Fibroblast of skin of abdomen (primary cell): ENCODE measurements around the gene FREM1.
A peak's percentile ranks its signal among the peaks of the same experiment; 100 is the strongest.

ENCODE experiments used
- DNase-seq: peaks from one replicate; pipeline ENCODE4 v3.0.0-alpha.2; 2013

Gene FREM1

GRCh38 chr9:14693251-14693861 is 216.9 kb downstream of the FREM1 start, which contains the start of gene ZDHHC21:
ZDHHC21 (minus strand) TSS chr9:14693432; CDS start chr9:14674340, 19,092 bp downstream.
- peak; percentile 61 for DNase-seq

GRCh38 chr9:14692470-14693250 is 217.6 kb downstream of the FREM1 start:
- DNase-seq: peak; percentile 12

- DNase-seq: no peak
Measured at GRCh38 chr9:14690948-14691730, 219.1 kb downstream of the FREM1 start.

- DNase-seq: peak; percentile 86
Measured at GRCh38 chr9:14687042-14687719, 223.0 kb downstream of the FREM1 start.

- DNase-seq: no peak
Measured at GRCh38 chr9:14686168-14686567, 224.1 kb downstream of the FREM1 start.
